ENCODE data around the gene CDKAL1.

CDKAL1 gene

DNA sequence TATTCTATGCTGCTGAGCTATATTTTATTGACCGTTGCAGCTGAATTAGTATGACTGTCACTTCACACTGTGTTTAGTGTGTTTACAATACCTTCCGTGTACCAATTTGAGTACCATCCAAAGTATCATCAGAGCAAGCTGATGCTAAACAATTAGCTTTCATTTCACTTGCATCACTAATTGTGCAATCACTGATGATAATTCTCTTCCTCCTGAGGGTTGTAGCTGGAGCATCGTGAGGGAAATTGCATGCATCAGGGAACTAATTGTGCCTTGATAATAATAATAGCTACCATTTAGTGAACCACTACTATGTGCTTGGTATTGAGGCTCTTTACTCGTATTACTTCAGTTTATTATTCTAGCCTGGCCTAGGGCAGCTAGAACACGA lies 674.5 kb downstream of the CDKAL1 start:
- Histone ChIP-seq H3K4me1 (no peaks in the 10 kb centered on the region), H3K9me3 (ENCODE audit: control insufficient read depth, low read length) (no peaks in the 10 kb centered on the region), H3K27ac (no peak overlapping the region), H3K36me3 (ENCODE audit: control insufficient read depth, insufficient read depth, low read length) (no peaks in the 10 kb centered on the region), H2AFZ (no peak overlapping the region), H3K9ac (no peak overlapping the region), H3K4me3 (ENCODE audit: low read depth, low read length) (no peak overlapping the region), H3K79me2 (no peaks in the 10 kb centered on the region), H3K4me2 (ENCODE audit: low read length) (no peak overlapping the region), H3K27me3 (ENCODE audit: control insufficient read depth, insufficient read depth, low read length) (no peaks in the 10 kb centered on the region)
- TF ChIP-seq, protein P1, sequence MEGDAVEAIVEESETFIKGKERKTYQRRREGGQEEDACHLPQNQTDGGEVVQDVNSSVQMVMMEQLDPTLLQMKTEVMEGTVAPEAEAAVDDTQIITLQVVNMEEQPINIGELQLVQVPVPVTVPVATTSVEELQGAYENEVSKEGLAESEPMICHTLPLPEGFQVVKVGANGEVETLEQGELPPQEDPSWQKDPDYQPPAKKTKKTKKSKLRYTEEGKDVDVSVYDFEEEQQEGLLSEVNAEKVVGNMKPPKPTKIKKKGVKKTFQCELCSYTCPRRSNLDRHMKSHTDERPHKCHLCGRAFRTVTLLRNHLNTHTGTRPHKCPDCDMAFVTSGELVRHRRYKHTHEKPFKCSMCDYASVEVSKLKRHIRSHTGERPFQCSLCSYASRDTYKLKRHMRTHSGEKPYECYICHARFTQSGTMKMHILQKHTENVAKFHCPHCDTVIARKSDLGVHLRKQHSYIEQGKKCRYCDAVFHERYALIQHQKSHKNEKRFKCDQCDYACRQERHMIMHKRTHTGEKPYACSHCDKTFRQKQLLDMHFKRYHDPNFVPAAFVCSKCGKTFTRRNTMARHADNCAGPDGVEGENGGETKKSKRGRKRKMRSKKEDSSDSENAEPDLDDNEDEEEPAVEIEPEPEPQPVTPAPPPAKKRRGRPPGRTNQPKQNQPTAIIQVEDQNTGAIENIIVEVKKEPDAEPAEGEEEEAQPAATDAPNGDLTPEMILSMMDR (IDR thresholded peaks at IDR 0.05): no peak

DNA sequence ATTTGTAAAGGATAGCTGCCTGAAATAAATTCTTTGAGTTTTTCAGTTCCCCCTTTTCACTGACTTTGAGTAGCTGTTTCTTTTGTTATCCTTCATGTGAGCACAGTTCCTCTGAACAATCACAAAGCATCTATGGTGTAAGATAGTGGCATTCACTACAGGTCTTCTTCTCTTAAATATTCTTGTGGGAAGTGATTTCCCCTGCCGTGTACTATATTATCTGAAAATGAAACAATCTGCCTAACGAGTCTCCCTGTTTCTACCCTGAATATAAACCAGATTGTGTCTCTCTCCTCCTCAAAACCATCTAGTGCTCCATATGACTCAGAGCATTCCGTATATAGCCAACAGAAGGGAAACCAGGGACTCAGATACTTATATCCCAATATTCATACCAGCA lies 679.2 kb downstream of the CDKAL1 start:
- TF ChIP-seq, protein P1 (IDR thresholded peaks at IDR 0.05): no peak
- Histone ChIP-seq H3K27me3 (ENCODE audit: control insufficient read depth, insufficient read depth, low read length) (no peaks in the 10 kb centered on the region), H3K79me2 (no peaks in the 10 kb centered on the region), H3K36me3 (ENCODE audit: control insufficient read depth, insufficient read depth, low read length) (no peaks in the 10 kb centered on the region), H3K4me2 (ENCODE audit: low read length) (no peak overlapping the region), H3K9me3 (ENCODE audit: control insufficient read depth, low read length) (no peaks in the 10 kb centered on the region), H3K4me1 (no peaks in the 10 kb centered on the region), H3K4me3 (ENCODE audit: low read depth, low read length) (no peak overlapping the region), H2AFZ (no peak overlapping the region), H3K27ac (no peak overlapping the region), H3K9ac (no peak overlapping the region)

DNA sequence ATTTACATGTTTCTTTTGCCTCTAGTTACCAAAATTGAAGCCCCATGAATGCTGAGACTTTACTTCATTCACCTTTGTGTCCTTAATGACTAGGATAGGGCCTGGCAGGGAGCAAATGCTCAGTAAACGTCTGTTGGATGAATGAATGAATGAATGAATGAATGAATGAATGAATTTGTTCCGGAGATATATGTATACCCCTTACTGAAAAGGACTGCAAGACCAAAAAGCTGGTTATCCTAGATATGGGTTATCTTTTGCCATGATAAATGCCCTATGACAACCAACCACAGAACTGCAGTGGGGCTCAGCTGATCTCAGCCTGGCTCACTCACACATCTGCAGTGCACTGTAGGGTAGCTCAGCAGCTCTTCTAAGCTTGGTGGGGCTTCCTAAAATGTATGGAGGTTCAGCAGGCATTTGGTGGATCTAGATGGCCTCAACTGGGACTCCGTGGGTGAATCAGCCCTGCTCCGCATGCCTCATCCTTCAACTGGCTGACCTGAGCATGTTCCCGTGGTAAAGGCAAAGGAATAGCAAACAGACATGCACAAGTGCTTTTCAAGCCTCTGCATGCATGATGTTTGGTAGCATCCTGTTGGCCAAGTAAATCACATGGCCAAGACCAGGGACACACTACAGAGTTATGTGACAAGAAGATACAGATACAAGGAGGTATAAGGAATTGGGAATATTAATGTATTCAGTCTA lies 680.6 kb downstream of the CDKAL1 start:
- Histone ChIP-seq H3K27me3 (ENCODE audit: control insufficient read depth, insufficient read depth, low read length) (no peaks in the 10 kb centered on the region), H3K36me3 (ENCODE audit: control insufficient read depth, insufficient read depth, low read length) (no peaks in the 10 kb centered on the region), H2AFZ (no peak overlapping the region), H3K27ac (no peak overlapping the region), H3K79me2 (no peaks in the 10 kb centered on the region), H3K4me2 (ENCODE audit: low read length) (no peak overlapping the region), H3K9ac (no peak overlapping the region), H3K9me3 (ENCODE audit: control insufficient read depth, low read length) (no peaks in the 10 kb centered on the region), H3K4me3 (ENCODE audit: low read depth, low read length) (no peak overlapping the region), H3K4me1 (no peaks in the 10 kb centered on the region)
- TF ChIP-seq, protein P1 (IDR thresholded peaks at IDR 0.05): no peak

DNA sequence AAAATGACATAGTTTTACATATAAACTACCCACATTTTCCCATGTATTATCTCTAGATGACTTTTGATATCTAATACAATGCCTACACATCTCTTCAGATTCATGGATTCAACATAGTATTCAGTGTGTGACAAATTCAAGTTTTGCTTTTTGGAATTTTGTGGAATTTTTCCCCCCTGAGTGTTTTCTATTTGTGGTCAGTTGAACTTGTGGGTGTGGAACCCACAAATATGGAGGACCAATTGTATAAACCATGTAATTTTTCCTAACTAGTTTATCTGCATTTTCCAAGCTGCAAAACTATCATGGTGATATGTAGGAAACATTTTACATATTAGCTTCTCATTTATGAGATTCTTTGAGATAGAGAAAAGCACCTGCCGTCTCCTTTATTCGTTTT lies 685.0 kb downstream of the CDKAL1 start:
- no peak overlapping the region for H3K4me2 ChIP-seq (ENCODE audit: low read length)
- H3K4me3 ChIP-seq (ENCODE audit: low read depth, low read length): no peak overlapping the region
- no peak overlapping the region for H2AFZ ChIP-seq
- no peaks in the 10 kb centered on the region for H3K4me1 ChIP-seq
- H3K79me2 ChIP-seq: no peaks in the 10 kb centered on the region
- H3K27ac ChIP-seq: no peak overlapping the region
- TF ChIP-seq, protein P1 (IDR thresholded peaks at IDR 0.05): no peak
- no peaks in the 10 kb centered on the region for H3K36me3 ChIP-seq (ENCODE audit: control insufficient read depth, insufficient read depth, low read length)
- H3K9me3 ChIP-seq (ENCODE audit: control insufficient read depth, low read length): no peaks in the 10 kb centered on the region
- H3K27me3 ChIP-seq (ENCODE audit: control insufficient read depth, insufficient read depth, low read length): no peaks in the 10 kb centered on the region
- H3K9ac ChIP-seq: no peak overlapping the region

DNA sequence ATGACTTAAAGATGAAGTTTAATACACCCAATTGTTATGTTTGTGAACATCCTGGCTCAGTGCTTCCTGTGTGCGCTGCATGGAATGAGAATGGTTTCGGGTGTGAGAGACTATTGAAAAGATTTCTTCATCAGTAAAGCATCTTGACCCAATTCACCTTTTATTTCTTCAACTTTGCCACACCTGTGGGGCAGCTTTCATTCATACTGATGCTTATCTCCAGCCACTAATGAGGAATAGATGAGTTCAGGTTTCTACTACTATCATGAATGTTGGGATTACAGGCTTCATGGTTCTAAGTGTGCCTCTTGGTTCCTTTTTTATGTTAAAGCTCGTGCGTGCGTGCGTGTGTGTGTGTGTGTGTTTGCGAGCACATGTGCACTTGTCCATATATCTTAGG lies 685.6 kb downstream of the CDKAL1 start:
- no peak overlapping the region for H3K27ac ChIP-seq
- TF ChIP-seq, protein P1 (IDR thresholded peaks at IDR 0.05): no peak
- no peaks in the 10 kb centered on the region for H3K79me2 ChIP-seq
- H2AFZ ChIP-seq: no peak overlapping the region
- no peaks in the 10 kb centered on the region for H3K36me3 ChIP-seq (ENCODE audit: control insufficient read depth, insufficient read depth, low read length)
- H3K4me1 ChIP-seq: no peaks in the 10 kb centered on the region
- H3K4me2 ChIP-seq (ENCODE audit: low read length): no peak overlapping the region
- no peak overlapping the region for H3K9ac ChIP-seq
- no peaks in the 10 kb centered on the region for H3K9me3 ChIP-seq (ENCODE audit: control insufficient read depth, low read length)
- H3K27me3 ChIP-seq (ENCODE audit: control insufficient read depth, insufficient read depth, low read length): no peaks in the 10 kb centered on the region
- H3K4me3 ChIP-seq (ENCODE audit: low read depth, low read length): no peak overlapping the region

Data from parathyroid adenoma (tissue), 2 donors.